ENCODE data around the gene DNAH12. TPM values are rescaled to one million over a fixed set of nuclear protein-coding genes. Genes with fewer than 3 reads are reported as not detected.

Gene DNAH12
- total RNA-seq, 1 experiment from 2014 or later, result 0.07 TPM

DNA sequence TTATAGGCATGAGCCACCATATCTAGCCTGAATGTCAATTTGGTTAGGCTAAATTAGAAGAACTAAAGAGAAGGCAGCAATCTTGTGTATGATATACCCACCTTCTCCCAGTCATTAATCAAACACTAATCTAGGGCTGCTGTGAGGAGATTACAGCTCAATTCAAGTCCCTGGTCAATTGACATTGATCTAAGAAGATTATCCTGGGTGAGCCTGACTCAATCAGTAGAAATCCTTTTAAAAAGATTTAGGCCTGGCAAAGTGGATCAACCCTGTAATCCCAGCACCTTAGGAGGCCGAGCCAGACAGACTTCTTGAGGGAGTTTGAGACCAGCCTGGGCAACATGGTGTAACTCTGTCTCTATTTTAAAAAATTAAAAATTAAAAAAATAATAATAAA lies 2.5 kb upstream of the DNAH12 start:
- Histone ChIP-seq H3K4me1 (ENCODE audit: insufficient read depth, low read length) (peaks cover 9% of the 10 kb centered on the region), H3K9ac (ENCODE audit: low read length) (no peak overlapping the region), H4K20me1 (ENCODE audit: low read length) (no peaks in the 10 kb centered on the region), H3K9me3 (ENCODE audit: low read length) (no peaks in the 10 kb centered on the region), H2AFZ (ENCODE audit: low read length) (no peak overlapping the region), H3K27ac (ENCODE audit: low read length) (no peak overlapping the region), H3K4me2 (ENCODE audit: low read length) (no peak overlapping the region), H3K9me2 (replicated peaks; ENCODE audit: low read length) (no peaks in the 10 kb centered on the region), H3K79me2 (ENCODE audit: low read length) (no peaks in the 10 kb centered on the region), H3F3A (ENCODE audit: low read length, unreplicated experiment) (no peaks in the 10 kb centered on the region), H3K27me3 (ENCODE audit: low read length) (no peaks in the 10 kb centered on the region), H3K4me3 (ENCODE audit: low read length) (no peak overlapping the region), H3K36me3 (ENCODE audit: low read depth, low read length) (no peaks in the 10 kb centered on the region)
- ChIA-PET CTCF (no interaction called here), POLR2A (ENCODE audit: unreplicated experiment) (no interaction called here)
- TF ChIP-seq, protein P1, sequence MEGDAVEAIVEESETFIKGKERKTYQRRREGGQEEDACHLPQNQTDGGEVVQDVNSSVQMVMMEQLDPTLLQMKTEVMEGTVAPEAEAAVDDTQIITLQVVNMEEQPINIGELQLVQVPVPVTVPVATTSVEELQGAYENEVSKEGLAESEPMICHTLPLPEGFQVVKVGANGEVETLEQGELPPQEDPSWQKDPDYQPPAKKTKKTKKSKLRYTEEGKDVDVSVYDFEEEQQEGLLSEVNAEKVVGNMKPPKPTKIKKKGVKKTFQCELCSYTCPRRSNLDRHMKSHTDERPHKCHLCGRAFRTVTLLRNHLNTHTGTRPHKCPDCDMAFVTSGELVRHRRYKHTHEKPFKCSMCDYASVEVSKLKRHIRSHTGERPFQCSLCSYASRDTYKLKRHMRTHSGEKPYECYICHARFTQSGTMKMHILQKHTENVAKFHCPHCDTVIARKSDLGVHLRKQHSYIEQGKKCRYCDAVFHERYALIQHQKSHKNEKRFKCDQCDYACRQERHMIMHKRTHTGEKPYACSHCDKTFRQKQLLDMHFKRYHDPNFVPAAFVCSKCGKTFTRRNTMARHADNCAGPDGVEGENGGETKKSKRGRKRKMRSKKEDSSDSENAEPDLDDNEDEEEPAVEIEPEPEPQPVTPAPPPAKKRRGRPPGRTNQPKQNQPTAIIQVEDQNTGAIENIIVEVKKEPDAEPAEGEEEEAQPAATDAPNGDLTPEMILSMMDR (conservative IDR thresholded peaks at IDR 0.05; ENCODE audit: low read depth, low read length), result no peak
- TF ChIP-seq EZH2phosphoT487 (IDR thresholded peaks at IDR 0.05; ENCODE audit: borderline replicate concordance, low read length), result no peak
- no peak for TF ChIP-seq EZH2 (IDR thresholded peaks at IDR 0.05; ENCODE audit: low read length, unreplicated experiment)
- ATAC-seq (no peak), DNase-seq (no peak)
- intact Hi-C loops (cut with micrococcal nuclease), result no loop called here
- no TSS peak for BruUV-seq (replicated peaks)

DNA sequence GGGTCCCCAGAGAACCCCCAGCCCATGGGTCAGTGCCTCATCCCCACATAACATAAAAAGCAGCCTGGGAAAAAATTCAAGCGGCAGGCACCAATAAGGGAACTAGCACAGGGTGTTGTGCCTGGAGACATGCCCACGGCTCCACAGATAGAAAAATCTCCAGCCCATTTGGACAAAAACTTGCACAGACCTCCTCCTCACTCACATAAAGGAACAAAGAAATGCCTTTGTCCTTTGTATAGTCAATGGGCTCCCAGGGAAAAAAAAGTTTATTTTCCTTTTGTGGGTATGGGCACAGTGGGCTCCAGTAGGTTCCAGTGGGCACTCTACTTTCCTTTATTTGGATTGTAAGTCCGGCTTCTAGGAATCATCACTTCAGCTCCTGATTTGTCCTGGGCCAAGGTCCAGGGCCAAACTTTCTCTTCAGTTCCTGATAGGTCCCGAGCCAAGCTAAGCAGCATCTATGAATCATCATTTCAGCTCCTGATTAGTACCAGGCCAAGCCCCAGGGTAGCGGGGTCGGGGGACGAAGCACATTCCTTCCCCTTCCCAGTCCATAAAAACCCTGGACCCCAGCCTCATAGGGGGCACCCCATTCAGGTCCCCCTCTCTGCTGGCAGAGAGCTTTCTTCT lies 1.6 kb upstream of the DNAH12 start:
- Histone ChIP-seq H3K4me3 (ENCODE audit: low read length) (no peak overlapping the region), H3F3A (ENCODE audit: low read length, unreplicated experiment) (no peaks in the 10 kb centered on the region), H3K4me2 (ENCODE audit: low read length) (no peak overlapping the region), H2AFZ (ENCODE audit: low read length) (no peak overlapping the region), H3K9me3 (ENCODE audit: low read length) (no peaks in the 10 kb centered on the region), H3K27me3 (ENCODE audit: low read length) (no peaks in the 10 kb centered on the region), H3K27ac (ENCODE audit: low read length) (no peak overlapping the region), H3K9me2 (replicated peaks; ENCODE audit: low read length) (no peaks in the 10 kb centered on the region), H3K4me1 (ENCODE audit: insufficient read depth, low read length) (peaks cover 9% of the 10 kb centered on the region), H4K20me1 (ENCODE audit: low read length) (no peaks in the 10 kb centered on the region), H3K36me3 (ENCODE audit: low read depth, low read length) (no peaks in the 10 kb centered on the region), H3K79me2 (ENCODE audit: low read length) (no peaks in the 10 kb centered on the region), H3K9ac (ENCODE audit: low read length) (no peak overlapping the region)
- ChIA-PET CTCF (no interaction called here), POLR2A (ENCODE audit: unreplicated experiment) (no interaction called here)
- no peak for TF ChIP-seq EZH2phosphoT487 (IDR thresholded peaks at IDR 0.05; ENCODE audit: borderline replicate concordance, low read length)
- TF ChIP-seq EZH2 (IDR thresholded peaks at IDR 0.05; ENCODE audit: low read length, unreplicated experiment), result no peak
- TF ChIP-seq, protein P1 (conservative IDR thresholded peaks at IDR 0.05; ENCODE audit: low read depth, low read length), result no peak
- no TSS peak for BruUV-seq (replicated peaks)
- DNase-seq (no peak), ATAC-seq (no peak)
- intact Hi-C loops (cut with micrococcal nuclease), result no loop called here

DNA sequence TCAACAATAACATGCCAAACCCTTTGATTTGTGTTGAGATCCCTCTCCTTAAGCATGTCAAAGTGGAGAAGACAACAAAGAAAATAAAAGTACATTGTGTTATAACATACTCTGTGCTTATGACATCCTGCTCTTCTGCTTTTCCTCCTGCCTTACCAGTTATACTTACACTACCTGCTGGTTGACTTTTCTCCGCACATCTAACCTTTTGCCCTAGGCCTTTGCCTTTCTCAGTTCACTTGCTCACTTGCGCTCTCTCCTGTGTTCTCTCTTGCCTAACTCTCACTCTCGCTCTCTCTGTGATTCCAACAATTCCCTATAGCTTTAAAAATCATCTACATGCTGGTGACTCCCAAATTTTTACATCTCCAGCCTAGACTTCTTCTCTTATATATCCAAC lies 5.7 kb downstream of the DNAH12 start:
- BruUV-seq (replicated peaks), result no TSS peak
- ATAC-seq, result no peak
- no peak for DNase-seq
- no peaks in the 10 kb centered on the region for H3K9me3 ChIP-seq (ENCODE audit: low read length)
- H3K79me2 ChIP-seq (ENCODE audit: low read length), result no peaks in the 10 kb centered on the region
- no peaks in the 10 kb centered on the region for H3F3A ChIP-seq (ENCODE audit: low read length, unreplicated experiment)
- H3K9me2 ChIP-seq (replicated peaks; ENCODE audit: low read length), result no peaks in the 10 kb centered on the region
- intact Hi-C loops (cut with micrococcal nuclease), result no loop called here
- ChIA-PET CTCF (interaction anchor here (0.6 kb wide), 1 partner anchor 74 kb away, joined by 3 read pairs; no protein-coding TSS in a partner anchor), POLR2A (ENCODE audit: unreplicated experiment) (no interaction called here)
- H3K36me3 ChIP-seq (ENCODE audit: low read depth, low read length), result no peaks in the 10 kb centered on the region
- no peak overlapping the region for H3K4me2 ChIP-seq (ENCODE audit: low read length)
- no peaks in the 10 kb centered on the region for H3K27me3 ChIP-seq (ENCODE audit: low read length)
- H2AFZ ChIP-seq (ENCODE audit: low read length), result no peak overlapping the region
- H3K4me1 ChIP-seq (ENCODE audit: insufficient read depth, low read length), result no peaks in the 10 kb centered on the region
- TF ChIP-seq, protein P1 (conservative IDR thresholded peaks at IDR 0.05; ENCODE audit: low read depth, low read length), result no peak
- no peak for TF ChIP-seq EZH2 (IDR thresholded peaks at IDR 0.05; ENCODE audit: low read length, unreplicated experiment)
- TF ChIP-seq EZH2phosphoT487 (IDR thresholded peaks at IDR 0.05; ENCODE audit: borderline replicate concordance, low read length), result no peak
- H3K27ac ChIP-seq (ENCODE audit: low read length), result no peak overlapping the region
- H4K20me1 ChIP-seq (ENCODE audit: low read length), result no peaks in the 10 kb centered on the region
- no peak overlapping the region for H3K9ac ChIP-seq (ENCODE audit: low read length)
- H3K4me3 ChIP-seq (ENCODE audit: low read length), result no peak overlapping the region
